KMS-11 (cell line): Measurements from ENCODE around the gene HPSE.
"Not testable (repeated sequence)": the region's sequence is repeated elsewhere in the genome, so short reads cannot be mapped to it uniquely, and the experiment has no call there.

Experiments used
- H2AFZ ChIP-seq: fragments of 200-600 bp; sonication (generic); 2 replicates; pipeline ENCODE4 v1.6.1; 2016; ENCODE audit warnings: antibody characterized with exemption, mixed run types, low read depth
- H3K27ac ChIP-seq: fragments of 200-600 bp; sonication (generic); 2 replicates; pipeline ENCODE4 v1.6.1; 2016; ENCODE audit warnings: mild to moderate bottlenecking, mixed run types
- H3K27me3 ChIP-seq: fragments of 200-600 bp; sonication (generic); 2 replicates; pipeline ENCODE4 v1.6.1; 2017; ENCODE audit warnings: mild to moderate bottlenecking, low read depth, mixed run types, moderate library complexity; ENCODE audit not compliant: insufficient read depth
- H3K36me3 ChIP-seq: fragments of 200-600 bp; sonication (generic); 2 replicates; pipeline ENCODE4 v1.6.1; 2017; ENCODE audit warnings: mild to moderate bottlenecking, mixed run types; ENCODE audit not compliant: insufficient read depth
- H3K4me1 ChIP-seq: fragments of 200-600 bp; sonication (generic); 2 replicates; pipeline ENCODE4 v1.6.1; 2016; ENCODE audit warnings: mild to moderate bottlenecking, low read depth, mixed run types; ENCODE audit not compliant: poor library complexity, severe bottlenecking
- H3K4me2 ChIP-seq: fragments of 200-600 bp; sonication (generic); 2 replicates; pipeline ENCODE4 v1.7.0; 2016; ENCODE audit warnings: mild to moderate bottlenecking, mixed run types
- H3K4me3 ChIP-seq: fragments of 200-600 bp; sonication (generic); IDR thresholded peaks from 2 replicates; pipeline ENCODE4 v1.6.1; 2017; ENCODE audit warnings: low read depth, low read length, mixed read lengths; ENCODE audit not compliant: insufficient read depth
- H3K79me2 ChIP-seq: fragments of 200-600 bp; sonication (generic); 2 replicates; pipeline ENCODE4 v1.6.1; 2016; ENCODE audit warnings: low read depth, mixed run types; ENCODE audit not compliant: insufficient read depth
- H3K9ac ChIP-seq: fragments of 200-600 bp; sonication (generic); 2 replicates; pipeline ENCODE4 v1.6.1; 2016; ENCODE audit warnings: mild to moderate bottlenecking, mixed run types
- H4K20me1 ChIP-seq: fragments of 200-600 bp; sonication (generic); 2 replicates; pipeline ENCODE4 v1.6.1; 2016; ENCODE audit warnings: mild to moderate bottlenecking, mixed run types; ENCODE audit not compliant: insufficient read depth
- TF ChIP-seq, protein P1 (sequence below): fragments of 200-600 bp; sonication (generic); conservative IDR thresholded peaks from 2 replicates; pipeline ENCODE4 v1.6.1; 2017; ENCODE audit warnings: low read depth, mild to moderate bottlenecking, antibody characterized with exemption, low read length, moderate library complexity, mixed read lengths

The HPSE gene

DNA sequence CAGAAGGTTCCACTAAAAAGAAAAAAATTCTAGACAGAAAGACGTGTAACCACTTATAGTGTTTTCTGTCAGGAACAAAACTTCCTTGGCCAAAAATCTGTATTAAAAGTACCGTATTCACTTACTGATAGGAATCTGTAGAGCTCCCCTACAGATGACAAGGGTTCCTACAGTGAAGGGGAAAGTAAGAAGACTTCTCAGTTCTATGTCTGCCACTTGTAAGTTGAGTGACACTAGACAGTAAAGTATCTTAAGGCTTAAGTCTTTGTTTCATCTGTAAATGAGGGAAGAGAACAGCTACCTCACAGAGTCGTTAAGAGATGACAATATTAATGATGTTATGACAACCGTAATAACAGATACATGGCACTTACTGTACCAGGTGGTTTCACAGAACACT lies 53.3 kb downstream of the HPSE start:
- Histone ChIP-seq H3K27me3 (no peaks in the 10 kb centered on the region), H3K4me2 (0 out of 2 replicates have a peak overlapping the region, but pooled peaks have one; percentile 41), H3K36me3 (no peaks in the 10 kb centered on the region; the same call in 1 of the 2 replicates), H3K27ac (no peak overlapping the region), H4K20me1 (no peaks in the 10 kb centered on the region), H2AFZ (no peak overlapping the region), H3K4me3 (no peak overlapping the region), H3K9ac (no peak overlapping the region), H3K79me2 (no peaks in the 10 kb centered on the region), H3K4me1 (peaks cover 38% of the 10 kb centered on the region)
- TF ChIP-seq, protein P1, sequence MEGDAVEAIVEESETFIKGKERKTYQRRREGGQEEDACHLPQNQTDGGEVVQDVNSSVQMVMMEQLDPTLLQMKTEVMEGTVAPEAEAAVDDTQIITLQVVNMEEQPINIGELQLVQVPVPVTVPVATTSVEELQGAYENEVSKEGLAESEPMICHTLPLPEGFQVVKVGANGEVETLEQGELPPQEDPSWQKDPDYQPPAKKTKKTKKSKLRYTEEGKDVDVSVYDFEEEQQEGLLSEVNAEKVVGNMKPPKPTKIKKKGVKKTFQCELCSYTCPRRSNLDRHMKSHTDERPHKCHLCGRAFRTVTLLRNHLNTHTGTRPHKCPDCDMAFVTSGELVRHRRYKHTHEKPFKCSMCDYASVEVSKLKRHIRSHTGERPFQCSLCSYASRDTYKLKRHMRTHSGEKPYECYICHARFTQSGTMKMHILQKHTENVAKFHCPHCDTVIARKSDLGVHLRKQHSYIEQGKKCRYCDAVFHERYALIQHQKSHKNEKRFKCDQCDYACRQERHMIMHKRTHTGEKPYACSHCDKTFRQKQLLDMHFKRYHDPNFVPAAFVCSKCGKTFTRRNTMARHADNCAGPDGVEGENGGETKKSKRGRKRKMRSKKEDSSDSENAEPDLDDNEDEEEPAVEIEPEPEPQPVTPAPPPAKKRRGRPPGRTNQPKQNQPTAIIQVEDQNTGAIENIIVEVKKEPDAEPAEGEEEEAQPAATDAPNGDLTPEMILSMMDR: no peak

DNA sequence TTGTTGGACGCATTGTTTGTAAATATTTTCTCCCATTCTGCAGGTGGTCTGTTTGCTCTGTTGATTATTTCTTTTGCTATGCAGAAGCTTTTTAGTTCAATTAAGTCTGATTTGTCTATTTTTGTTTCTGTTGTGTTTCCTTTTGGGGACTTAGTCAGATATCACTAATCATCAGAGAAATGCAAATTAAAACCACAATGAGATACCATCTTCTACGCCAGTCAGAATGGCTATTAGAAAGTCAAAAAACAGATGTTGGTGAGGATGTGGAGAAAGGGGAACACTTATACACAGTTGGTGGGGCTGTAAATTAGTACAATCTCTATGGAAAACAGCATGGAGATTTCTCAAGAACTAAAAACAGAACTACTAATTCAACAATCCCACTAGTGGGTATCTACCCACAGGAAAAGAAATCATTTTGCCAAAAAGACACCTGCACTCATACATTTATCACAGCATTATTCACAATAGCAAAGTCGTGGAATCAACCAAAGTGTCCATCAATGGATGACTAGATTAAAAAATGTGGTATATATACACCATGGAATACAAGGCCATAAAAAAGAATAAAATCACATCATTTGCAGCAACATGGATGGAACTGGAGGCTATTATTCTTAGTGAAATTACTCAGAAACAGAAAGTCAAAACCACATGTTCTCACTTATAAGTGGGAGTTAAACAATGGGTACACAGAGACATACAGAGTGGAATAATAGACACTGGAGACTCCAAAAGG lies 58.2 kb downstream of the HPSE start:
- Histone ChIP-seq H3K27me3 (no peaks in the 10 kb centered on the region), H4K20me1 (no peaks in the 10 kb centered on the region), H3K79me2 (no peaks in the 10 kb centered on the region), H3K4me1 (peaks cover 13% of the 10 kb centered on the region), H3K4me2 (peak overlapping the region; percentile 30; the same call in 1 of the 2 replicates), H3K9ac (no peak overlapping the region), H3K36me3 (no peaks in the 10 kb centered on the region; the same call in 1 of the 2 replicates), H2AFZ (no peak overlapping the region), H3K4me3 (no peak overlapping the region), H3K27ac (no peak overlapping the region)
- TF ChIP-seq, protein P1: no peak

DNA sequence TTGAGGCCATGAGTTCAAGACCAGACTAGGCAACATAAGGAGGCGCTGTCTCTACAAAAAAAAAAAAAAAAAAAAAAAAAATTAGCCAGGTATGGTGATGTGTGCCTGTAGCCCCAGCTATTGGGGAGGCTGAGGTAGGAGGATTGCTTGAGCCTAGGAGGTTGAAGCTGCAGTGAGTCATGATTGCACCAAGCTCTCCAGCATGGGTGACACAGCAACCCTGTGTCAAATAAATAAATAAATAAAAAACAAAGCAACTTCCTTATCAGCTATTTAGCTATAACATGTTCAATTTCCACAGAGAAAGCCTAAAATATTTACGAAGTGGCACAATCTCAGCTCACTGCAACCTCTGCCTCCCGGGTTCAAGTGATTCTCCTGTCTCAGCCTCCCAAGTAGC lies 60.7 kb downstream of the HPSE start:
- not testable (repeated sequence) for H3K27me3 ChIP-seq, H3K4me2 ChIP-seq, H3K4me3 ChIP-seq, H2AFZ ChIP-seq, H3K4me1 ChIP-seq, H3K9ac ChIP-seq, H3K27ac ChIP-seq, H4K20me1 ChIP-seq, H3K79me2 ChIP-seq, H3K36me3 ChIP-seq

DNA sequence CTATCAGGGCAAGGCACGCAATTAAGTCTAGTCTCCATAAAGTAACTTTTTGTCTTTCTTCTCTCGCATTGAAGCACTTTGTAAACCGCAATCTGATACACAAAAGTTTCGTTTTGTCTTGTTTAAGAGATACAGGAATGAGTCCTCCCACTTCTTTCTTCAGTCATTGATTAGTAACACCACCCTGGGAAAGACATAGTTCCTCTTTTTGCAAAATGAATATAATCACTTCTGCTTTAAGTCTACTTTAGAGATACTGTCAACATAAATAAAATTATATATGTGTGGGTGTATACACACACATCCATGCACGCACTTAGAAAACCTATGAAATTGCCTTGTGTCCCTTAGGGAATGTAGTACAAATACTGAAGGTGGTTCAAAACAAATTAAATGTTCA lies 61.7 kb downstream of the HPSE start:
- no peak overlapping the region for H3K9ac ChIP-seq
- no peaks in the 10 kb centered on the region; the same call in 1 of the 2 replicates for H3K36me3 ChIP-seq
- H3K4me3 ChIP-seq: no peak overlapping the region
- no peak overlapping the region for H3K27ac ChIP-seq
- H4K20me1 ChIP-seq: no peaks in the 10 kb centered on the region
- H3K27me3 ChIP-seq: no peaks in the 10 kb centered on the region
- no peak overlapping the region for H3K4me2 ChIP-seq
- H3K4me1 ChIP-seq: peaks cover 12% of the 10 kb centered on the region
- H2AFZ ChIP-seq: no peak overlapping the region
- TF ChIP-seq, protein P1: no peak
- H3K79me2 ChIP-seq: no peaks in the 10 kb centered on the region

DNA sequence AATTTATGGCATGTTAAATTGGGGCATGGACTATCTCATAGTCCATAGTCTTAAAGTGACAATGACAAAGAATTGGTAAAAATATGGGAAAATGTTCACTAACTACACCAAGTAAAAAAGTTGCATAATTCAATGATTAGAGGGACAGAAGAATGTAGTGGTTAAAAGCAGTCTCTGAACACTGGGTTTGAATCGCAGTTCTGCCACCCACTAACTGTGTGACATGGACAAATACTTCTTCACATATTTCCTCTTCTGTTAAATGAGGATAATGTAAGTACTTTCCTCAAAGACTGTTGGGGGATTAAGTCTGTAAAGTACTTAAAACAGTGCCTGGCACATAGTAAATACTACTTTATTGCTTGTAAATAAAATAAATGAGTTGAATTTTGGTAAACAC lies 65.4 kb downstream of the HPSE start:
- H3K79me2 ChIP-seq: no peaks in the 10 kb centered on the region
- no peak overlapping the region for H3K9ac ChIP-seq
- no peaks in the 10 kb centered on the region for H4K20me1 ChIP-seq
- TF ChIP-seq, protein P1: no peak
- H3K36me3 ChIP-seq: no peaks in the 10 kb centered on the region
- no peak overlapping the region for H3K4me2 ChIP-seq
- no peak overlapping the region for H2AFZ ChIP-seq
- peaks cover 4% of the 10 kb centered on the region for H3K4me1 ChIP-seq
- no peak overlapping the region for H3K27ac ChIP-seq
- H3K4me3 ChIP-seq: no peak overlapping the region
- no peaks in the 10 kb centered on the region for H3K27me3 ChIP-seq
